NOMO-1 (cell line): Measurements from ENCODE around the gene NPHP4.

ENCODE experiments used
- DNase-seq, 2 experiments: peaks; one replicate each; lab custom pipeline; 2025; ENCODE audit not compliant: unreplicated experiment in 2 of 2; lab: John Stamatoyannopoulos, UW

The NPHP4 gene

GRCh38 chr1:5883129-5884048 lies 108.8 kb downstream of the NPHP4 start:
- no peak for DNase-seq

- no peak for DNase-seq
Observed at GRCh38 chr1:5882367-5883128, 109.7 kb downstream of the NPHP4 start.

GRCh38 chr1:5881526-5882222 lies 110.6 kb downstream of the NPHP4 start:
- DNase-seq: no peak

GRCh38 chr1:5880630-5881405 lies 111.4 kb downstream of the NPHP4 start:
- no peak for DNase-seq

- no peak for DNase-seq
Observed at GRCh38 chr1:5879421-5879820, 112.8 kb downstream of the NPHP4 start.

GRCh38 chr1:5878971-5879370 lies 113.3 kb downstream of the NPHP4 start:
- no peak for DNase-seq

- DNase-seq: no peak
Observed at GRCh38 chr1:5877683-5878530, 114.3 kb downstream of the NPHP4 start.

- DNase-seq: no peak
Observed at GRCh38 chr1:5877001-5877400, 115.2 kb downstream of the NPHP4 start.

- DNase-seq: no peak
Observed at GRCh38 chr1:5876094-5876650, 116.1 kb downstream of the NPHP4 start.

- DNase-seq: no peak
Observed at GRCh38 chr1:5875345-5875910, 116.8 kb downstream of the NPHP4 start.

- DNase-seq: no peak
Observed at GRCh38 chr1:5874416-5875110, 117.7 kb downstream of the NPHP4 start.

GRCh38 chr1:5873556-5873955 lies 118.7 kb downstream of the NPHP4 start:
- DNase-seq: no peak

- no peak for DNase-seq
Observed at GRCh38 chr1:5872886-5873285, 119.3 kb downstream of the NPHP4 start.

- DNase-seq: no peak
Observed at GRCh38 chr1:5868931-5869500, 123.2 kb downstream of the NPHP4 start.

GRCh38 chr1:5865774-5866173 lies 126.5 kb downstream of the NPHP4 start:
- no peak for DNase-seq

GRCh38 chr1:5865056-5865455 lies 127.2 kb downstream of the NPHP4 start:
- DNase-seq: no peak

- DNase-seq: no peak
Observed at GRCh38 chr1:5864256-5864655, 128.0 kb downstream of the NPHP4 start.

GRCh38 chr1:5863238-5863637 lies 129.0 kb downstream of the NPHP4 start:
- no peak for DNase-seq
